K562 (cell line): ENCODE data around the gene ZNF45. TPM values are rescaled to one million over a fixed set of nuclear protein-coding genes. Genes with fewer than 3 reads are reported as not detected.

Experiments used
- ARHGAP35 ChIP-seq: fragments of 450-650 bp; IDR thresholded peaks from 2 replicates; pipeline ENCODE4 v1.6.1; 2018; ENCODE audit not compliant: partially characterized antibody
- GMEB1 ChIP-seq: fragments of 250-450 bp; sonication (Bioruptor Pico); IDR thresholded peaks from 2 replicates; pipeline ENCODE4 v1.4.0; 2020; ENCODE audit warnings: mild to moderate bottlenecking
- GTF2A2 ChIP-seq: IDR thresholded peaks from 2 replicates; pipeline ENCODE4 v1.6.1; 2016; ENCODE audit warnings: mild to moderate bottlenecking, missing genetic modification characterization, missing compliant biosample characterization
- HIVEP1 ChIP-seq: fragments of 250-450 bp; sonication (Bioruptor Pico); IDR thresholded peaks from 2 replicates; pipeline ENCODE4 v1.4.0; 2020; ENCODE audit warnings: mild to moderate bottlenecking
- KDM5B ChIP-seq: fragments of 200-600 bp; sonication (generic); IDR thresholded peaks from 2 replicates; pipeline ENCODE4 v1.6.1; 2012; ENCODE audit warnings: low read depth, mild to moderate bottlenecking, moderate library complexity, low read length, control low read depth, inconsistent platforms; ENCODE audit not compliant: insufficient replicate concordance
- KLF6 ChIP-seq: fragments of 250-450 bp; sonication (Bioruptor Pico); IDR thresholded peaks from 2 replicates; pipeline ENCODE4 v1.4.0; 2020; ENCODE audit warnings: mild to moderate bottlenecking, moderate library complexity, borderline replicate concordance
- L3MBTL2 ChIP-seq: fragments of 450-650 bp; IDR thresholded peaks from 2 replicates; pipeline ENCODE4 v1.6.1; 2016; ENCODE audit warnings: mild to moderate bottlenecking, moderate library complexity
- MCM5 ChIP-seq: fragments of 450-650 bp; IDR thresholded peaks from 2 replicates; pipeline ENCODE4 v1.6.1; 2016; ENCODE audit warnings: low read depth
- NONO ChIP-seq, 2 experiments: fragments of 200-400 bp in 1 of 2; fragments of 450-650 bp in 1 of 2; formaldehyde crosslinking in 1 of 2; IDR thresholded peaks; 2 replicates each; pipeline ENCODE4 v1.6.1; 2017; ENCODE audit warnings: low read depth in 2 of 2, mild to moderate bottlenecking in 2 of 2, moderate library complexity in 2 of 2, low read length in 1 of 2
- NR3C1 ChIP-seq: sonication (generic); formaldehyde crosslinking; IDR thresholded peaks from 2 replicates; pipeline ENCODE4 v1.8.1; 2022; ENCODE audit warnings: missing genetic modification reagents
- NUFIP1 ChIP-seq: fragments of 450-650 bp; IDR thresholded peaks from 2 replicates; pipeline ENCODE4 v1.6.1; 2018; ENCODE audit not compliant: partially characterized antibody
- POU5F1 ChIP-seq: fragments of 150-350 bp; IDR thresholded peaks from 2 replicates; pipeline ENCODE4 v1.6.1; 2014; ENCODE audit warnings: borderline replicate concordance, low read length, low read depth, mild to moderate bottlenecking; ENCODE audit not compliant: partially characterized antibody
- PRMT5 ChIP-seq: sonication (generic); formaldehyde crosslinking; IDR thresholded peaks from 2 replicates; pipeline ENCODE4 v1.5.0; 2020; ENCODE audit warnings: missing genetic modification reagents
- RFX7 ChIP-seq: fragments of 250-450 bp; sonication (Bioruptor Pico); IDR thresholded peaks from 2 replicates; pipeline ENCODE4 v1.5.1; 2021; ENCODE audit warnings: mild to moderate bottlenecking
- SIX5 ChIP-seq, 2 experiments: IDR thresholded peaks; 2 replicates each; pipeline ENCODE4 v1.6.1; 2011; ENCODE audit warnings: low read length in 2 of 2, borderline replicate concordance in 1 of 2, low read depth in 1 of 2, mild to moderate bottlenecking in 1 of 2, moderate library complexity in 1 of 2; ENCODE audit not compliant: insufficient read depth in 1 of 2
- STAT5B ChIP-seq: fragments of 250-450 bp; sonication (Bioruptor Pico); IDR thresholded peaks from 2 replicates; pipeline ENCODE4 v1.8.0; 2021; ENCODE audit warnings: mild to moderate bottlenecking, inconsistent platforms
- ZC3H4 ChIP-seq: sonication (generic); formaldehyde crosslinking; IDR thresholded peaks from 2 replicates; pipeline ENCODE4 v1.9.0; 2021; ENCODE audit warnings: missing genetic modification reagents, borderline replicate concordance
- ZNF12 ChIP-seq: sonication (generic); formaldehyde crosslinking; IDR thresholded peaks from 2 replicates; pipeline ENCODE4 v1.4.0; 2020; ENCODE audit warnings: mild to moderate bottlenecking, missing genetic modification reagents
- ZNF586 ChIP-seq: fragments of 450-650 bp; formaldehyde crosslinking; conservative IDR thresholded peaks from 2 replicates; pipeline ENCODE4 v1.4.0; 2020; ENCODE audit warnings: mild to moderate bottlenecking, moderate library complexity
- ZNF778 ChIP-seq: fragments of 450-650 bp; formaldehyde crosslinking; IDR thresholded peaks from 2 replicates; pipeline ENCODE4 v1.4.0; 2020; ENCODE audit warnings: mild to moderate bottlenecking, moderate library complexity
- ZZZ3 ChIP-seq: fragments of 450-650 bp; IDR thresholded peaks from 2 replicates; pipeline ENCODE4 v1.6.1; 2016; ENCODE audit warnings: antibody characterized with exemption, mild to moderate bottlenecking, moderate library complexity
- polyA plus RNA-seq, 8 experiments: library from polyadenylated mRNA; depleted of rRNA in 4 of 8; stranded (reverse) in 5 of 8; unstranded in 3 of 8; fragments of >200 nt; fragmentation: Nextera tagmentation in 2 of 8; fragmentation: Illumina TruSeq in 1 of 8; extraction: Ambion mirVana in 2 of 8; extraction: Trizol in 1 of 8; gene quantifications; 2 replicates each; pipeline versions ENCODE4 v1.2.1 to v1.2.3, GENCODE V29; 2011 to 2014; ENCODE audit warnings: inconsistent platforms in 1 of 8, missing spikeins in 1 of 8
- total RNA-seq, 7 experiments: library from RNA; depleted of rRNA in 6 of 7; stranded (reverse); fragments of >200 nt in 6 of 7; fragmentation: Illumina TruSeq in 2 of 7; extraction: Trizol in 2 of 7; gene quantifications; 2 replicates each; pipeline versions ENCODE4 v1.2.1 to v1.2.3, GENCODE V29; 2011 to 2021; ENCODE audit warnings: low replicate concordance in 1 of 7
- TF ChIP-seq, protein P1 (sequence below): fragments of 250-450 bp; sonication (Bioruptor Pico); IDR thresholded peaks from 2 replicates; pipeline ENCODE4 v1.8.0; 2021; ENCODE audit warnings: moderate library complexity, mild to moderate bottlenecking, inconsistent platforms
- TF ChIP-seq, protein P2 (sequence below): sonication (generic); formaldehyde crosslinking; IDR thresholded peaks from 2 replicates; pipeline ENCODE4 v1.8.0; 2022; ENCODE audit warnings: mild to moderate bottlenecking, low read depth, missing genetic modification reagents

Gene ZNF45
- total and polyA plus RNA-seq, 9 of the 15 experiments (the other 6 are each of a cell fraction or from before 2014, with no cell fraction given) = 2.6 to 10.6 (median 9.4) TPM

- TF ChIP-seq, protein P1, sequence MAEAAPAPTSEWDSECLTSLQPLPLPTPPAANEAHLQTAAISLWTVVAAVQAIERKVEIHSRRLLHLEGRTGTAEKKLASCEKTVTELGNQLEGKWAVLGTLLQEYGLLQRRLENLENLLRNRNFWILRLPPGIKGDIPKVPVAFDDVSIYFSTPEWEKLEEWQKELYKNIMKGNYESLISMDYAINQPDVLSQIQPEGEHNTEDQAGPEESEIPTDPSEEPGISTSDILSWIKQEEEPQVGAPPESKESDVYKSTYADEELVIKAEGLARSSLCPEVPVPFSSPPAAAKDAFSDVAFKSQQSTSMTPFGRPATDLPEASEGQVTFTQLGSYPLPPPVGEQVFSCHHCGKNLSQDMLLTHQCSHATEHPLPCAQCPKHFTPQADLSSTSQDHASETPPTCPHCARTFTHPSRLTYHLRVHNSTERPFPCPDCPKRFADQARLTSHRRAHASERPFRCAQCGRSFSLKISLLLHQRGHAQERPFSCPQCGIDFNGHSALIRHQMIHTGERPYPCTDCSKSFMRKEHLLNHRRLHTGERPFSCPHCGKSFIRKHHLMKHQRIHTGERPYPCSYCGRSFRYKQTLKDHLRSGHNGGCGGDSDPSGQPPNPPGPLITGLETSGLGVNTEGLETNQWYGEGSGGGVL (CRISPR knock-in tag) = no peak
- TF ChIP-seq ZNF586 (CRISPR knock-in tag) = no peak
- no peak for TF ChIP-seq PRMT5
- no peak for TF ChIP-seq ZC3H4
- peak; percentile 65 for TF ChIP-seq POU5F1
- no peak for TF ChIP-seq STAT5B (CRISPR knock-in tag)
- TF ChIP-seq RFX7 (CRISPR knock-in tag) = no peak
- TF ChIP-seq ARHGAP35 = no peak
- no peak for TF ChIP-seq HIVEP1
- no peak for TF ChIP-seq ZNF12 (CRISPR knock-in tag)
- TF ChIP-seq KDM5B = no peak
- TF ChIP-seq, protein P2, sequence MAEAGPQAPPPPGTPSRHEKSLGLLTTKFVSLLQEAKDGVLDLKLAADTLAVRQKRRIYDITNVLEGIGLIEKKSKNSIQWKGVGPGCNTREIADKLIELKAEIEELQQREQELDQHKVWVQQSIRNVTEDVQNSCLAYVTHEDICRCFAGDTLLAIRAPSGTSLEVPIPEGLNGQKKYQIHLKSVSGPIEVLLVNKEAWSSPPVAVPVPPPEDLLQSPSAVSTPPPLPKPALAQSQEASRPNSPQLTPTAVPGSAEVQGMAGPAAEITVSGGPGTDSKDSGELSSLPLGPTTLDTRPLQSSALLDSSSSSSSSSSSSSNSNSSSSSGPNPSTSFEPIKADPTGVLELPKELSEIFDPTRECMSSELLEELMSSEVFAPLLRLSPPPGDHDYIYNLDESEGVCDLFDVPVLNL (CRISPR knock-in tag) = no peak
- TF ChIP-seq L3MBTL2 = peak; percentile 86
- TF ChIP-seq NUFIP1 = no peak
- no peak for TF ChIP-seq NONO (IDR thresholded peaks at IDR 0.05; ENCODE audit: low read depth in 2 of 2, low read length in 1 of 2)
- TF ChIP-seq ZNF778 = no peak
- no peak for TF ChIP-seq ZZZ3
- TF ChIP-seq MCM5 = no peak
- TF ChIP-seq GTF2A2 (tag) = no peak
- peak; percentile 84 to 86; a peak in 3 of 4 replicates for TF ChIP-seq SIX5 (IDR thresholded peaks at IDR 0.05; ENCODE audit: borderline replicate concordance in 1 of 2, insufficient read depth in 1 of 2, low read depth in 1 of 2, low read length in 2 of 2)
- TF ChIP-seq KLF6 = 0 out of 2 replicates have a peak, but pooled peaks have one; percentile 36
- TF ChIP-seq NR3C1 (CRISPR knock-in tag) = no peak
- 0 out of 2 replicates have a peak, but pooled peaks have one; percentile 15 for TF ChIP-seq GMEB1 (CRISPR knock-in tag)
Observed at GRCh38 chr19:43950834-43951645, 16.0 kb upstream of the ZNF45 start, which contains the start of gene ZNF221 (continued).
